ENCODE results near the gene TRMT61A.

TRMT61A gene

DNA sequence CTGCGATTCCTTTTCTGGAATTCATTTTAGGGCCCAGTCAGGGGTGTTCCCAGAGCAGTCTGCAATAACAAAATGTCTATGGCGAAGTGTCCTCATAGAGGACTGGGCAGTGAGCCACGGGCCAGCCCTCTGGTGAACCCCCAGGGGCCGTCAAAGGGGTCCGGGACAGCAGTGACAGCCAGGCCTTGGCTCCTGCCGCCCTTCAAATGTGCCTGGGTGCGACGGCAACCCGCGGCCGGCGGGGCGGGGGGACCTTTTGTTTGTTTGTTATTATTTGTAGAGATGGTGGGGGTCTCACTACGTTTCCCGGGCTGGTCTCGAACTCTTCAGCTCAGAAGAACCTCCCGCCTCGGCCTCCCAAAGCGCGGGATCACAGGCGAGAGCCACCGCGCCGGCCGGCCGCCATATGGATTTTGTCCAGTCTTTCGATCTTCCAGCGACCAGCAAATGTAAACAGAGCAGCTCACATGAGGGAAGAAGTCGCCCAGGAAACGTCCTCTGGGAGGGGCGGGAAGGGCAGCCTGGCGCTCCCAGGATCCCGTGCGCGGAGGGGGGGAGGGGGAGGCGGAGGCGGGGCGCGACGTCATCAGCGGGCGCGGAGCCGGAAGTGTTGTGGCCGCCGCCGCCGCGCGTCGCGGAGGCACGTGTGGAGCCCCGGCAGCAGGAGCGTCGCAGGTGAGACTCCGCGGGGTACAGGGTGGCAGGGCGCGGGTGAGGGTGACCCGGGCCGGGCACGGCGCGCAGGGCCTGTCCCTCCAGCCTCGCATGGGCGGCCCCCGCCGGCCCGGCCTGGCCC, at the start of gene TRMT61A:
TSS of gene TRMT61A (plus strand) at position 610 of the 796 bp plus-strand sequence. CDS start 783 bp downstream, outside the sequence.
- TF ChIP-seq CTCF (IDR thresholded peaks at IDR 0.05) (no peak), ZFX (IDR thresholded peaks at IDR 0.05; ENCODE audit: borderline replicate concordance) (no peak)
- H3K27ac ChIP-seq: peak within 1 kb of the TSS; percentile 96

- TF ChIP-seq ZFX (IDR thresholded peaks at IDR 0.05; ENCODE audit: borderline replicate concordance) (no peak), CTCF (IDR thresholded peaks at IDR 0.05) (no peak)
- no peak overlapping the region for H3K27ac ChIP-seq
Measured at GRCh38 chr14:103480595-103480994, 48.4 kb upstream of the TRMT61A start.

DNA sequence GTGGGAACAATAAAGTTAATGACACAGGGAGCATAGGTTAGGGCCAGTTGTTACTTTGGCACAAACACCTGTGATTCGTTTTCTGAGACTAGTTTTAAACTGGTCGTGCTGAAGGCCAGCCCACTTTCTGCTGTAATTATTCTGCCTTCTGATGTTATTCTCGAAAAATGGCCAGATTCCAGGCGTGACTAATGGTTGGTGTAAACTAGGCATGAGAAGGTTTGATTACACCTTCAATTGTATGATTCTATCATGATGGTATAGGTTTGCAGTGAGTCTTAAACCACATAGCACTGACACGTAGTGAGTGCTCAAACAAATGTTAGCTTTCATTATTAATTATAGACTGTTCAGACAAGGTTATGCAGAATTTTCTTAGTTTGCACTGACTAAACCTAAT, 45.4 kb upstream of the TRMT61A start:
- H3K27ac ChIP-seq: no peak overlapping the region
- no peak for TF ChIP-seq CTCF (IDR thresholded peaks at IDR 0.05)
- no peak for TF ChIP-seq ZFX (IDR thresholded peaks at IDR 0.05; ENCODE audit: borderline replicate concordance)

DNA sequence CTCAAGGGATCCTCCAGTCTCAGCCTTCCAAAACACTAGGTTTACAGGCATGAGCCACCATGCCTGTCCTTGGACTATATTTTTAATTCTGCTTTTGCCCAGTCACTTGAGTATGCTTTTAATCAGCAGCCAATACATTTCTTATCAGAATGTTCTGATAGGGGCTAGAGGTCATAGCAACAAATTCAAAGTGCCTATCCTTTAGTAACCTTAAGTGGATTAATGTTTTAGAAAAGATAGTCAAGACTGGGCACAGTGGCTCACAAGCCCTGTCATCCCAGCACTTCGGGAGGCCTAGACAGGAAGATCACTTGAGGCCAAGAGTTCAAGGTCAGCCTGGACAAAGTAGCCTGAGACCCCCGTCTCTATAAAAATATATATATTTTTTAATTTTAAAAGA, 43.5 kb upstream of the TRMT61A start:
- H3K27ac ChIP-seq: no peak overlapping the region
- TF ChIP-seq CTCF (IDR thresholded peaks at IDR 0.05) (no peak), ZFX (IDR thresholded peaks at IDR 0.05; ENCODE audit: borderline replicate concordance) (no peak)

GRCh38 chr14:103488071-103488470, 40.9 kb upstream of the TRMT61A start:
- H3K27ac ChIP-seq: no peak overlapping the region
- TF ChIP-seq CTCF (IDR thresholded peaks at IDR 0.05): no peak
- no peak for TF ChIP-seq ZFX (IDR thresholded peaks at IDR 0.05; ENCODE audit: borderline replicate concordance)

GRCh38 chr14:103488960-103489359, 40.0 kb upstream of the TRMT61A start:
- no peak for TF ChIP-seq ZFX (IDR thresholded peaks at IDR 0.05; ENCODE audit: borderline replicate concordance)

GRCh38 chr14:103489621-103490020, 39.4 kb upstream of the TRMT61A start:
- TF ChIP-seq ZFX (IDR thresholded peaks at IDR 0.05; ENCODE audit: borderline replicate concordance) (no peak), CTCF (IDR thresholded peaks at IDR 0.05) (no peak)
- H3K27ac ChIP-seq: 0 out of 2 replicates have a peak overlapping the region, but pooled peaks have one; percentile 2

More at GRCh38 chr14:103488960-103489359, 40.0 kb upstream of the TRMT61A start:
- H3K27ac ChIP-seq: 0 out of 2 replicates have a peak overlapping the region, but pooled peaks have one; percentile 2
